Upper lobe of left lung (tissue), 6 donors: ENCODE results near the gene MBOAT1. TPM values are rescaled to one million over a fixed set of nuclear protein-coding genes. Genes with fewer than 3 reads are reported as not detected.

Experiments
- ATAC-seq, 2 donors: fragments of 200-7000 bp; cut with Tn5 transposase; one replicate each; pipeline ENCODE4 v1.9.1; 2022; ENCODE audit warnings: mild to moderate bottlenecking in 2 of 2, moderate library complexity in 2 of 2; ENCODE audit not compliant: low FRiP score in 2 of 2
- DNase-seq, 2 donors: peaks; one replicate each; pipeline ENCODE4 v3.0.0-alpha.2; 2019 to 2020
- H3K27ac ChIP-seq, 4 donors: fragments of 200-600 bp; sonication (generic); one replicate each; pipeline ENCODE4 v1.5.1; 2016 to 2019
- H3K27me3 ChIP-seq, 4 donors: fragments of 200-600 bp; sonication (generic); one replicate each; pipeline ENCODE4 v1.5.1; 2017 to 2019
- H3K36me3 ChIP-seq, 4 donors: fragments of 200-600 bp; sonication (generic); one replicate each; pipeline ENCODE4 v1.5.1; 2016 to 2019
- H3K4me1 ChIP-seq, 4 donors: fragments of 200-600 bp; sonication (generic); one replicate each; pipeline ENCODE4 v1.5.1; 2018 to 2019
- H3K4me3 ChIP-seq, 4 donors: fragments of 200-600 bp; sonication (generic); one replicate each; pipeline ENCODE4 v1.5.1; 2017 to 2019; ENCODE audit warnings: mild to moderate bottlenecking in 2 of 4, moderate library complexity in 1 of 4
- H3K9me3 ChIP-seq, 4 donors: fragments of 200-600 bp; sonication (generic); one replicate each; pipeline ENCODE4 v1.5.1; 2018 to 2019
- CTCF ChIP-seq, 6 experiments: fragments of 450-650 bp in 4 of 6; fragments of 200-600 bp in 2 of 6; sonication (generic) in 2 of 6; IDR thresholded peaks; one replicate each; pipeline ENCODE4 v1.5.1; 2016 to 2019; ENCODE audit warnings: antibody characterized with exemption in 6 of 6
- EP300 ChIP-seq, 4 donors: sonication (generic); formaldehyde crosslinking; IDR thresholded peaks; one replicate each; pipeline ENCODE4 v1.5.1; 2017; ENCODE audit warnings: antibody characterized with exemption in 4 of 4, control low read depth in 2 of 4
- POLR2A ChIP-seq, 4 donors: fragments of 450-650 bp; IDR thresholded peaks; one replicate each; pipeline ENCODE4 v1.5.1; 2016 to 2017; ENCODE audit warnings: antibody characterized with exemption in 4 of 4, mild to moderate bottlenecking in 2 of 4
- POLR2AphosphoS5 ChIP-seq, 2 donors: sonication (generic); formaldehyde crosslinking; IDR thresholded peaks; one replicate each; pipeline ENCODE4 v1.5.1; 2017; ENCODE audit warnings: antibody characterized with exemption in 2 of 2
- WGBS, 2 donors: methylation state at CpG; one replicate each; pipeline ENCODE4 v1.1.5; 2017 to 2018; 5-methylcytosine and 5-hydroxymethylcytosine counted together
- total RNA-seq, 6 donors: library from RNA; depleted of rRNA in 4 of 6; stranded (reverse); fragments of >200 nt in 4 of 6; gene quantifications; one replicate each; pipeline versions ENCODE4 v1.1.0 to v1.2.1, GENCODE V29; 2016 to 2021
- donor health status: DM: no; HTN: no; CAD: no; lungs with moderate emphysema.
- donor health status: DM: no; HTN: yes; CAD: no; lungs with severe emphysema.

MBOAT1 gene
- total RNA-seq, 6 donors from 2014 or later = 4.2 to 17.5 (median 12.2) TPM

GRCh38 chr6:20211941-20212391, 303 bp downstream of the MBOAT1 start:
- peak overlapping the region; percentile 86 to 94 (median 92) for H3K27ac ChIP-seq
- no peaks in the 10 kb centered on the region for H3K27me3 ChIP-seq
- DNase-seq (peak in 1 of 2 donors; percentile 58), ATAC-seq (peak; percentile 51)
- peaks cover 23 to 41% (median 28%) of the 10 kb centered on the region in 4 donors for H3K4me1 ChIP-seq
- no peaks in the 10 kb centered on the region for H3K9me3 ChIP-seq
- WGBS, 2 donors = 1 to 2% methylated on average over 6 to 21 of the region's 37 CpGs
- H3K36me3 ChIP-seq = no peaks in the 10 kb centered on the region
- no peak for TF ChIP-seq EP300 (IDR thresholded peaks at IDR 0.05)
- TF ChIP-seq CTCF (IDR thresholded peaks at IDR 0.05) = no peak
- TF ChIP-seq POLR2AphosphoS5 (IDR thresholded peaks at IDR 0.05) = no peak
- TF ChIP-seq POLR2A (IDR thresholded peaks at IDR 0.05) = no peak
- H3K4me3 ChIP-seq = peak overlapping the region; percentile 51 to 93 (median 82)

GRCh38 chr6:20211037-20211940, 980 bp downstream of the MBOAT1 start:
- peak overlapping the region; percentile 86 to 94 (median 92) for H3K27ac ChIP-seq
- H3K27me3 ChIP-seq = no peaks in the 10 kb centered on the region
- H3K9me3 ChIP-seq = no peaks in the 10 kb centered on the region
- WGBS, 2 donors = 10 to 14% methylated on average over 17 of the region's 17 CpGs
- H3K4me3 ChIP-seq = peak overlapping the region; percentile 51 to 93 (median 82)
- no peaks in the 10 kb centered on the region for H3K36me3 ChIP-seq
- peaks cover 28 to 45% (median 31%) of the 10 kb centered on the region in 4 donors for H3K4me1 ChIP-seq
- ATAC-seq (peak in 1 of 2 donors; percentile 49), DNase-seq (peak in 1 of 2 donors; percentile 56)
- TF ChIP-seq CTCF (IDR thresholded peaks at IDR 0.05) = no peak
- no peak for TF ChIP-seq EP300 (IDR thresholded peaks at IDR 0.05)
- peak in 2 of 4 donors; percentile 36 to 54 for TF ChIP-seq POLR2A (IDR thresholded peaks at IDR 0.05)
- peak in 1 of 2 donors; percentile 42 for TF ChIP-seq POLR2AphosphoS5 (IDR thresholded peaks at IDR 0.05)

- H3K27me3 ChIP-seq = no peaks in the 10 kb centered on the region
- no peaks in the 10 kb centered on the region for H3K9me3 ChIP-seq
- peak overlapping the region; percentile 67 to 94 (median 92) for H3K27ac ChIP-seq
- no peak for DNase-seq
- ATAC-seq = no peak
- H3K4me3 ChIP-seq = peak overlapping the region in 1 of 4 donors; percentile 93
- no peaks in the 10 kb centered on the region for H3K36me3 ChIP-seq
- TF ChIP-seq EP300 (IDR thresholded peaks at IDR 0.05) (no peak), POLR2A (IDR thresholded peaks at IDR 0.05) (no peak), CTCF (IDR thresholded peaks at IDR 0.05) (no peak), POLR2AphosphoS5 (IDR thresholded peaks at IDR 0.05) (no peak)
- peaks cover 30 to 56% (median 37%) of the 10 kb centered on the region in 4 donors for H3K4me1 ChIP-seq
- 69 to 71% methylated on average over 3 of the region's 3 CpGs for WGBS, 2 donors
Measured at GRCh38 chr6:20210158-20210557, 2.1 kb downstream of the MBOAT1 start.

GRCh38 chr6:20208687-20209378, 3.4 kb downstream of the MBOAT1 start:
- H3K4me1 ChIP-seq = peaks cover 37 to 62% (median 42%) of the 10 kb centered on the region in 4 donors
- no peaks in the 10 kb centered on the region for H3K9me3 ChIP-seq
- no peaks in the 10 kb centered on the region for H3K27me3 ChIP-seq
- H3K36me3 ChIP-seq = no peaks in the 10 kb centered on the region
- WGBS, 2 donors = 57 to 77% methylated on average over 2 of the region's 2 CpGs
- ATAC-seq (no peak), DNase-seq (no peak)
- H3K4me3 ChIP-seq = no peak overlapping the region
- no peak for TF ChIP-seq CTCF (IDR thresholded peaks at IDR 0.05)
- peak overlapping the region in 1 of 4 donors; percentile 67 for H3K27ac ChIP-seq
